K562 (cell line): ENCODE results near the gene ESRRB. TPM values are rescaled to one million over a fixed set of nuclear protein-coding genes. Genes with fewer than 3 reads are reported as not detected.

Source experiments
- ATAC-seq: fragments of 200-7000 bp; cut with Tn5 transposase; 3 replicates; pipeline ENCODE4 v1.9.1; 2020; ENCODE audit warnings: moderate library complexity
- BruUV-seq: library from RNA; stranded (reverse); fragments of 400-500 nt; replicated peaks from 2 replicates; lab custom pipeline; 2021; lab: Mats Ljungman, UMichigan
- CTCF ChIA-PET: fragments of 300-600 bp; formaldehyde crosslinking; extraction: SDS; loops from one replicate; lab custom pipeline; 2021; ENCODE audit warnings: low intra/inter-chr PET ratio; lab: Yijun Ruan, JAX
- POLR2A ChIA-PET: fragments of 300-600, 350-650 bp; sonication (Branson Sonifier 250); formaldehyde crosslinking; extraction: SDS; loops from one replicate; lab custom pipeline; 2021; ENCODE audit warnings: antibody characterized with exemption, inconsistent platforms; lab: Yijun Ruan, JAX
- DNase-seq, 4 experiments: peaks; one replicate each; pipeline versions ENCODE4 v3.0.0 to v3.0.0-alpha.2; 2011 to 2018; ENCODE audit warnings: low spot score in 3 of 4, mixed read lengths in 3 of 4; ENCODE audit errors: extremely low read depth in 1 of 4
- FAIRE-seq: peaks from 2 replicates; lab custom pipeline; 2011; peaks lifted over from hg19 to GRCh38; lab: Jason Lieb, UNC
- H2AFZ ChIP-seq: 2 replicates; pipeline ENCODE4 v1.6.0; 2011; ENCODE audit warnings: low read depth, low read length, control low read depth, inconsistent platforms
- H3K27ac ChIP-seq: fragments of 200-600 bp; 3 replicates; pipeline ENCODE4 v1.8.0; 2011; ENCODE audit warnings: low read depth, mild to moderate bottlenecking, control low read depth, inconsistent platforms, low read length, moderate library complexity, mixed read lengths; ENCODE audit errors: extremely low read depth
- H3K27me3 ChIP-seq, 2 experiments: fragments of 300-600 bp in 1 of 2; 2 replicates in 1 of 2; 3 replicates in 1 of 2; pipeline versions ENCODE4 v1.6.0 to v1.8.0; 2011; ENCODE audit warnings: inconsistent platforms in 2 of 2, low read length in 2 of 2, mild to moderate bottlenecking in 1 of 2, mixed read lengths in 1 of 2, moderate library complexity in 1 of 2; ENCODE audit not compliant: control insufficient read depth in 2 of 2, insufficient read depth in 2 of 2
- H3K36me3 ChIP-seq: fragments of 300-600 bp; 3 replicates; pipeline ENCODE4 v1.8.0; 2011; ENCODE audit warnings: mild to moderate bottlenecking, low read length, inconsistent platforms; ENCODE audit not compliant: control insufficient read depth, insufficient read depth
- H3K4me1 ChIP-seq, 2 experiments: fragments of 200-600 bp in 1 of 2; replicated peaks in 1 of 2; 2 replicates in 1 of 2; 3 replicates in 1 of 2; pipeline versions ENCODE4 v1.5.1 to v1.8.0; 2011; ENCODE audit warnings: inconsistent platforms in 2 of 2, low read length in 2 of 2, mild to moderate bottlenecking in 1 of 2, mixed read lengths in 1 of 2, moderate library complexity in 1 of 2; ENCODE audit not compliant: control insufficient read depth in 2 of 2, insufficient read depth in 2 of 2
- H3K4me2 ChIP-seq: 2 replicates; pipeline ENCODE4 v1.6.1; 2011; ENCODE audit warnings: low read length, control low read depth, inconsistent platforms, mixed read lengths; ENCODE audit not compliant: insufficient read depth
- H3K4me3 ChIP-seq: fragments of 200-600 bp; sonication (generic), shearing (Covaris generic); 2 replicates; pipeline ENCODE4 v1.5.1; 2016; ENCODE audit warnings: control low read depth, inconsistent platforms
- H3K79me2 ChIP-seq: fragments of 200-600 bp; 3 replicates; pipeline ENCODE4 v1.8.0; 2011; ENCODE audit warnings: low read length, inconsistent platforms; ENCODE audit not compliant: control insufficient read depth, insufficient read depth
- H3K9ac ChIP-seq, 2 experiments: 2 replicates each; pipeline versions ENCODE4 v1.6.0 to v1.6.1; 2011; ENCODE audit warnings: low read depth in 2 of 2, low read length in 2 of 2, control low read depth in 1 of 2, inconsistent platforms in 1 of 2, mild to moderate bottlenecking in 1 of 2, mixed read lengths in 1 of 2; ENCODE audit not compliant: insufficient read depth in 1 of 2
- H3K9me1 ChIP-seq: one replicate; pipeline ENCODE4 v1.6.0; 2011; ENCODE audit warnings: inconsistent platforms, mild to moderate bottlenecking, low read length, moderate library complexity; ENCODE audit not compliant: control insufficient read depth, insufficient read depth
- H3K9me3 ChIP-seq: replicated peaks from 2 replicates; pipeline ENCODE4 v1.5.1; 2011; ENCODE audit warnings: low read depth, low read length, inconsistent platforms; ENCODE audit not compliant: control insufficient read depth, insufficient read depth
- H4K20me1 ChIP-seq: replicated peaks from 2 replicates; pipeline ENCODE4 v1.6.1; 2011; ENCODE audit warnings: low read length, inconsistent platforms, mixed read lengths; ENCODE audit not compliant: control insufficient read depth, insufficient read depth
- CEBPB ChIP-seq: fragments of 450-650 bp; IDR thresholded peaks from 2 replicates; pipeline ENCODE4 v1.6.1; 2016; ENCODE audit warnings: missing genetic modification characterization, missing compliant biosample characterization
- CEBPZ ChIP-seq: fragments of 150-350 bp; IDR thresholded peaks from 2 replicates; pipeline ENCODE4 v1.6.1; 2014; ENCODE audit warnings: low read depth, mild to moderate bottlenecking, low read length, borderline replicate concordance
- ETS2 ChIP-seq: IDR thresholded peaks from 2 replicates; pipeline ENCODE4 v1.6.1; 2016; ENCODE audit warnings: borderline replicate concordance, missing genetic modification characterization, mild to moderate bottlenecking, moderate library complexity, missing compliant biosample characterization; ENCODE audit not compliant: poor library complexity, severe bottlenecking
- PBX2 ChIP-seq, 2 experiments: IDR thresholded peaks in 1 of 2; conservative IDR thresholded peaks in 1 of 2; 2 replicates each; pipeline ENCODE4 v1.6.1; 2016; ENCODE audit warnings: low read depth in 2 of 2, mild to moderate bottlenecking in 1 of 2, missing compliant biosample characterization in 1 of 2, missing genetic modification characterization in 1 of 2, moderate library complexity in 1 of 2
- RBM34 ChIP-seq: fragments of 200-400 bp; formaldehyde crosslinking; IDR thresholded peaks from 2 replicates; pipeline ENCODE4 v1.6.1; 2018; ENCODE audit warnings: low read length, borderline replicate concordance; ENCODE audit not compliant: insufficient read depth
- SNRNP70 ChIP-seq: fragments of 200-400 bp; formaldehyde crosslinking; optimal IDR thresholded peaks from 2 replicates; pipeline ENCODE3; 2017; ENCODE audit warnings: low read depth, low read length
- WGBS: fragments of 100-300 bp; shearing (Covaris generic); methylation state at CpG from one replicate; pipeline ENCODE4 v1.1.6; 2016; ENCODE audit warnings: low coverage, mixed read lengths; ENCODE audit not compliant: insufficient coverage; ENCODE audit errors: missing lambda C conversion rate; 5-methylcytosine and 5-hydroxymethylcytosine counted together
- in situ Hi-C: fragments of 300-500 bp; cut with MboI; formaldehyde crosslinking; loops from 4 replicates; pipeline ENCODE4 v1.15.0; 2018; ENCODE audit warnings: inconsistent platforms, mixed read lengths
- intact Hi-C: fragments of 100-400 bp; cut with micrococcal nuclease; formaldehyde crosslinking; loops from 2 replicates; pipeline ENCODE4 v1.14.2; 2022
- polyA plus RNA-seq, 8 experiments: library from polyadenylated mRNA; depleted of rRNA in 4 of 8; stranded (reverse) in 5 of 8; unstranded in 3 of 8; fragments of >200 nt; fragmentation: Nextera tagmentation in 2 of 8; fragmentation: Illumina TruSeq in 1 of 8; extraction: Ambion mirVana in 2 of 8; extraction: Trizol in 1 of 8; gene quantifications; 2 replicates each; pipeline versions ENCODE4 v1.2.1 to v1.2.3, GENCODE V29; 2011 to 2014; ENCODE audit warnings: inconsistent platforms in 1 of 8, missing spikeins in 1 of 8
- total RNA-seq, 7 experiments: library from RNA; depleted of rRNA in 6 of 7; stranded (reverse); fragments of >200 nt in 6 of 7; fragmentation: Illumina TruSeq in 2 of 7; extraction: Trizol in 2 of 7; gene quantifications; 2 replicates each; pipeline versions ENCODE4 v1.2.1 to v1.2.3, GENCODE V29; 2011 to 2021; ENCODE audit warnings: low replicate concordance in 1 of 7

Gene ESRRB
- total and polyA plus RNA-seq, 9 of the 15 experiments (the other 6 are each of a cell fraction or from before 2014, with no cell fraction given), result 3.2 to 24.7 (median 14.5) TPM

GRCh38 chr14:76498463-76498935 lies 122.6 kb downstream of the ESRRB start (continued):
- TF ChIP-seq CEBPZ (no peak), ETS2 (no peak)

GRCh38 chr14:76498976-76499375 lies 123.0 kb downstream of the ESRRB start:
- H3K36me3 ChIP-seq, result peaks cover 4% of the 10 kb centered on the region; the same call in 1 of the 3 replicates
- no peak for ATAC-seq
- H4K20me1 ChIP-seq, result no peaks in the 10 kb centered on the region
- peaks cover 0 to under 1% of the 10 kb centered on the region in 2 experiments; a peak in 1 of 5 replicates for H3K27me3 ChIP-seq
- no peaks in the 10 kb centered on the region for H3K9me3 ChIP-seq
- H3K79me2 ChIP-seq, result no peaks in the 10 kb centered on the region
- no peak for FAIRE-seq
- no peak overlapping the region for H3K9ac ChIP-seq
- DNase-seq, result no peak
- intact Hi-C loops, result no loop called here
- H3K4me2 ChIP-seq, result no peak overlapping the region
- CTCF ChIA-PET, result no interaction called here
- 100% methylated on average over 1 of the region's 12 CpGs for WGBS
- no peak overlapping the region for H3K4me3 ChIP-seq
- H3K9me1 ChIP-seq, result no peaks in the 10 kb centered on the region
- TF ChIP-seq SNRNP70 (no peak), PBX2 (CRISPR knock-in tag; IDR thresholded peaks at IDR 0.05; ENCODE audit: low read depth) (no peak), PBX2 (tag; conservative IDR thresholded peaks at IDR 0.05; ENCODE audit: low read depth) (no peak), CEBPB (tag) (no peak), RBM34 (no peak)
- TF ChIP-seq, all 486 proteins: peak for 0
- POLR2A ChIA-PET, result interaction anchor here (0.6 to 1.2 kb wide), 2 partner anchors 9 to 39 kb away, joined by 3 to 7 read pairs; no protein-coding TSS in a partner anchor
- Histone ChIP-seq H3K27ac (no peak overlapping the region), H2AFZ (no peak overlapping the region), H3K4me1 (no peaks in the 10 kb centered on the region)
- in situ Hi-C loops, result no loop called here
- BruUV-seq, result no TSS peak
